ENCODE measurements around the gene MGAT3.

- no peak for TF ChIP-seq CTCF (conservative IDR thresholded peaks at IDR 0.05 in 1 of 2, IDR thresholded peaks at IDR 0.05 in 1 of 2; ENCODE audit: extremely low read depth in 1 of 2, insufficient read depth in 1 of 2, low read depth in 1 of 2, low read length in 2 of 2)
- no peak for TF ChIP-seq EZH2 (IDR thresholded peaks at IDR 0.05; ENCODE audit: borderline replicate concordance, low read length)
Measured at GRCh38 chr22:39510529-39511149, 53.8 kb downstream of the MGAT3 start.

Measured in mammary epithelial cell (primary cell).